Hematopoietic multipotent progenitor cell (in vitro differentiated cells): Measurements from ENCODE around the gene TMEM129. TPM values are rescaled to one million over a fixed set of nuclear protein-coding genes. Genes with fewer than 3 reads are reported as not detected.

ENCODE experiments used
- DNase-seq, 3 donors: peaks; one replicate each; pipeline ENCODE4 v3.0.0-alpha.2; 2011 to 2015; ENCODE audit warnings: low read depth in 2 of 3, low spot score in 2 of 3
- total RNA-seq: library from RNA; depleted of rRNA; stranded (reverse); fragments of >200 nt; gene quantifications from one replicate; pipeline ENCODE4 v1.2.3, GENCODE V29; 2012

TMEM129 gene
- total RNA-seq, 1 donor = 46.3 TPM

DNA sequence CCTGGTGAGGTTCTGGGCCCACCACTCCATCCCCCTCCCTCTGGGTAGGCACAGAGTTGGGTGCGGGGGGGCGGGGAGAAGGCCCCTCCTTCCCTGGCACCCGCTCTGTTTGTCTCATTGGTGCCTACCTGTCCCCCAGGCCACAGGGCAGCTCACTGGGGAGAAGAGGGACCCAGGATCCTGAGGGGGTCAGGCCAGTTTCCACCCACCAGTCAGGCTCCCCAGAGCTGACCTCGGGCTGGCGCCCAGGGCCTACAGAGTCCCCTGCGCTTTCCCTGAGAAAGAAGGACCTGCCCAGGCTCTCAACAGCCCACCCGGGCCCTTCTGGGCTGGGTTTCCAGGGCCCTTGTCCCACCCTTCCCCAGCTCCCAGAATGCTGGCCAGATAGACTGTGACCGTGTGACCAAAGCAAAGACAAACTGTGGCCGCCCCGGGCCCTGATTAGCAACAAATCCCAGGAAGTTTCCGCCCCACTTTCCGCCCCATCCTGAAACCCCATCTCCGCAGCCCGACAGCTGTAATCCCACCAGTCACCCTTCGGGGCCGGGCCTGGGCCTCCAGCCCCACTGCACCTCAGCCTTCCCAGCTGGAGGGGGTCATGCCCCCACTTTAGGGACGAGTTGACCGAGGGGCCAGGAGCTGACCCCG lies 38.2 kb upstream of the TMEM129 start:
- no peak for DNase-seq

DNA sequence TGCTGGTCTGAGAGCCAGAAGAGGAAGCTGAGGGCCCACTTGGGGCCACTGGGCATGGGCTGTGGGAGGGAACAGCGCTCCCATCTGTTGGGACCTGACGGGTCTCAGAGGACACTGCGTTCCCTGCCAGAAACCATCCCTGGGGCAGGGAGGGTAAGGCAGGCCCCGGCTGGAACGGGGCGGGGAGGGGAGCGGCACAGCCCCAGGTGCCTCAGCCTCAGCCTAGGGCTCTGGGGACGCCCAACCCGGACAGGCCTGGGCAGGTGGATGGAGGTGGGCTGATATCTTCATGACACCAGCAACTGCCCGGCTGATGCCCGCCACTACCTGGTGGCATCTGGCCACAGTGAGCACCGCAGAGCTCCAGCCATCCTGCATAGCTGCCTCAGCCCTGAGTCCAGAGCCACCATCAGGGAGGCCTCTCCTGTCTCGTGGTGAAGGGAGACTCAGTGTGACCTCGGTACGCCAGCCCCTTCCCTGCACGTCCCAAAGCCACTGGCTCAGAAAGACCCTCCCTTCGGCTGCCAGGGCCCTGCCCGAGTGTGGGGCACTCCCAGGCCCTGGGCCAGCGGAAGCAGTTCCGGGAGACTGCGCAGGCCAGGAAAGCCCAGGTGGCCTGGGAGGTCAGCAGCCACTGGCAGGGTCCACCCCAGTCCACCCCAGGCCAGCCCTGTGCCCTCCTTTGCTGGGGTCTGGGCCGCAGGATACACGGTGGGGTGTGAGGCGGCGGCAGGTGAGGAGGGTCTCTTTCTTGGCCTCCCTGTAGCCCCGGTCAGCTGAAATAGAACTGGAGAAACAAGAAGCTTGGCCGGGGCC lies 37.4 kb upstream of the TMEM129 start:
- DNase-seq = no peak

DNA sequence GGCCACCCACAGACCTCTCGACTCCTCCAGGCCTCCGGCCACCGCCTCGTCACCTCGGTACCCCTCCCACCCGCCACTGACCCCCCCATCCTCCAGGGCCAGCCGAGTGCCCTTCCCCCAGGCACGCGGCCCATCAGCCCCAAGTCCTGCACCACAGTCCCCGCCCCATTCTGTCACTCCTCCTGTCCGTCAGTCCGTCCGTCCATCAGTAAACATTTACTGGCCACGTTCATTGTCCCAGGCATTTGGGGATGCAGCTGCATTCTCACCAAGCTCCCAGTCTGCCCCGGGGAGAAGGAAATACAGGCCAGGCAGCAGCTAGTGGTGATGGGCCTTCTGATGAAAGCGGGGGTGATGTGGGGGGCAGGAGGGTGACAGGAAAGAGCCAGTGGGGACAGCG lies 36.7 kb upstream of the TMEM129 start:
- no peak for DNase-seq

DNA sequence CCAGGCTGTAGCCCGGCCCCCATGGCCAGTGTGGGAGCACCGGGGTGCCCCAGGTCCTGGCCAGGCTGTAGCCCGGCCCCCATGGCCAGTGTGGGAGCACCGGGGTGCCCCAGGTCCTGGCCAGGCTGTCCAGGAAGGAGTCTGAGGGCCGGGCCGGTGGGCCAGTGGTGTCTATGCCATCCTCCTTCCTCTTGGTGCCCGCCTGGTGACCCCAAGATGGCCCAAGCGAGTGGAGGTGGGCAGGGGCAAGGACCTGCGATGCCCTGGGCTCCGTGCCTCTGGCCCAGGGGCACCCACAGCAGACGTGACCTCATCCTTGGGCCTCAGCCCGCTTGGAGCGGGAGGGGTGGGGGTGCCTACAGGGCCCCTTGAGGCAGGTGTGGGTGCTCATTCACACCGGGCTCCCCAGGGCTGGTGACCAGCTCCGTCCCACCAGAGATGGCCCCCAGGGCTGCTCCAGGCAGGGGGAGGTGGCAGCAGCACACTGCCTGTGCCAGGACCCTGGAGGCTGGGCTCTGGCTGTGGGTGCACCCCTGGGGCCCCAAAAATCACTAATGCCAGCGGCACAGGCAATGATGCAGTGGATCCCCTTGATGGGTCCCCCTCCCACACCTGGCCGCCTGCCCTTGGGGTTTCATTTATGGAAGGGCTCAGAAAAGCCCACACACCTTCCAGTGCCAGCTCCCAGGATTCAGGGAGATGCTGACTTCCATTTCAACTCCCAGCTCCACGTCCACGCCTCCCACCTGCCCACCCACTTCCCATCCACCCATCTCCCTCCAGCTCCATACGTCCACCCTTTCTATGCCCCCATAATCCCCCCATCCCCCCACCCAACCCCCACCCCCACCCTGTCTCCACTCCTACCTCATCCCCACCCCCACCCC lies 36.0 kb upstream of the TMEM129 start:
- no peak for DNase-seq

DNA sequence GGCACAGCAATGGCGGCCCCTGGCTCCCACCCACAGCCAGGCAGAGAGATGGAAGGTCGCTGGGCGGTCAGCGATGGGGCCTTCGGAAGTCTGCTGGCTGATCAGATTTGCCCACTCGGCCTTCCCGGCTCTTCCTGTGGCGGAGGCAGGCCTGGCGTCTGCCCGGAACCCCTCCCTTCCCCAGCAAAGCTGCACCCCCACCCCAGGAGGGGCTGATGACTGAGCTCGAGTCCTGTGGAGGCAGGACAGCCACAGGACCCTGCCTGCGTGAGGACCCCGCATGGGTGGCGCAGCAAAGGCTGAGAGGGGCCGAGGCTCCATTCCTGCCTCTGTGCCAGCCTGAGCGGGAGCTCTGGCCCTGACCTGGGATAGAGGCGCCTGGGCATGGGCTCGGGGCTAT lies 35.0 kb upstream of the TMEM129 start:
- no peak for DNase-seq

DNA sequence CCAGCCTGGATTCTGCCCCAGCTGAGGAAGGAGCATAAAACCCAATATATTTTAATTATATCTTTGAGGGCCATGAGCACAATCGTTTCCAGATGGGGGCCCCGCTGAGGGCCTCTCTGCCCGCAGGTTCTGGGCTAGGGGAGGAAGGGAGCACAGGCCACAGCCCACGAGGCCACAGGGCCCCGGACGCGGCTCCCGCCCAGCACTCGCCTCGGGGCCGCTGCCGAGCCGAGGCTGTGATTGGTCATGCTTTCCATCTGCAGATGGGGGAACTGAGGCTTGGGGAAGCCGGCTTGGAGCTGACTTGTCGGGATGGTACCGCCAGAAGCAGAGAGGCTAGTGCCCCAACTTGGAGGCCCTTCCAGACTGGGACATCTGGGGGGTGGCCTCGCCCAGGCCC lies 34.2 kb upstream of the TMEM129 start:
- no peak for DNase-seq

DNA sequence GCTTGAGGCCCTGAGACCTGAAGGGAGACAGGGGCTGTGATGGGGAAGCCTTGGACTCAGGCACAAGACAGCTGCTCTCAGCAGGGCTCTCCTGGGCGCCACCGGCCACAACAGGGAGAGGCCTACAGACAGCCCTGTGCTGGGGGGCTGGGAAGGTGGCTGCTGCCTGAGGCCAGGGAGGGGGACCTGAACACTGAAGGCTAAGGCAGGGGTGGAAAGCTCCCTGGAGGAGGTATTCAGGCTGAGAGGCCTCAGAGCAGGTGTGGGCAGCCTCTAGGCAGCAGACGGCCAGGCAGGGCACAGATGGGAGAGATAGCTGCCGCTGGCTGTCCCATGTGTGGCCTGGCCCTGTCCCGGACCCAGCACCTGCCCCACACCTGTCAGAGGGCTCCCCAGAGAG lies 33.2 kb upstream of the TMEM129 start:
- no peak for DNase-seq

DNA sequence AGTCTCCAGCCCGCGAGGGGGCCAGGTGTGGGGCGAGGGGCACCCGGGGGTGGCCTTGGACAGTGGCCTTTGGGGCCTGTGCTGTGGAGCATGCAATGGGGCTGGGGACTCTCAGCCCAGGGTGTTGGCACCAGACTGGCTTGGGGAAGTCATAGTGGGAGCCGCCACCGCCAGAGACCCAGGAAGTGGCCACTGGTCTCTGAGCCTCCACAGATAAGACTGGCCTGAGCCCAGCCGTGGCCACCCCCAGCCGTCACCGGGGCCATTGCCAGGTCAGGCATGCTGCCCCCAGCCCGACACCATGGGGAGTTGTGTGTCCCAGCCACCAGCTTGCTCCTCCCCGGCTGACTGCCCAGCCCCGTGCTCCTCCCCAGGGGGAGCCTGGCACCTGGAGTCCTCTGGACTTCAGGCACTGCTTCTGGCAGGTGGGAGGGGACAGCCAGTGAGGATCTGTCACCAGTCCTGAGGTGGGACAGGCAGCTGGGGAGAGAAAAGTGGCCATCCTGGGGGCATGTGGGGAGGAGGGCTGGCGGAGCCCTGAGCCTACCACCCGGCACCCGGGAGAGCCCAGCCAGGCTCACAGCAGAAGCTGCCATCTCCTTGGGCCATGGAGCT lies 32.7 kb upstream of the TMEM129 start:
- no peak for DNase-seq

DNA sequence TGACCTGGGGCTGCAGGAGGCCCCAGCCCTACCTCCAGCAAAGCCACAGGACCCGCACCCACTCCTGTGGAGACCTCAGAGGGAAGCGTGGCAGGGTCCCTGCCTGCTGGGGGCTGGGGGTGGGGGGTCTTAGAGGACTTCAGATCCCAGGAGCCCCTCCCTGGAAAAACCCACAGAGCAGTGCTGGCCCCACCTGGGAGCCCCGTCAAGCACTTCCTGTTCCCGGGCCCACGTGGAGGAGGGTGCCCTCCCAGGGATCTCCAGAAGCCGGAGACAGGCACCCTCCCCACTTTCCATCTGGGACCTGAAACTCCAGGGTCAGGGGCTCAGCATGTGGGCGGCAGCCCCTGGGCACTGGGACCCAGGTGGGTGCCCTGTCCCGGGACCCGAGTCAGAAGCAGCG lies 32.2 kb upstream of the TMEM129 start:
- DNase-seq = no peak

DNA sequence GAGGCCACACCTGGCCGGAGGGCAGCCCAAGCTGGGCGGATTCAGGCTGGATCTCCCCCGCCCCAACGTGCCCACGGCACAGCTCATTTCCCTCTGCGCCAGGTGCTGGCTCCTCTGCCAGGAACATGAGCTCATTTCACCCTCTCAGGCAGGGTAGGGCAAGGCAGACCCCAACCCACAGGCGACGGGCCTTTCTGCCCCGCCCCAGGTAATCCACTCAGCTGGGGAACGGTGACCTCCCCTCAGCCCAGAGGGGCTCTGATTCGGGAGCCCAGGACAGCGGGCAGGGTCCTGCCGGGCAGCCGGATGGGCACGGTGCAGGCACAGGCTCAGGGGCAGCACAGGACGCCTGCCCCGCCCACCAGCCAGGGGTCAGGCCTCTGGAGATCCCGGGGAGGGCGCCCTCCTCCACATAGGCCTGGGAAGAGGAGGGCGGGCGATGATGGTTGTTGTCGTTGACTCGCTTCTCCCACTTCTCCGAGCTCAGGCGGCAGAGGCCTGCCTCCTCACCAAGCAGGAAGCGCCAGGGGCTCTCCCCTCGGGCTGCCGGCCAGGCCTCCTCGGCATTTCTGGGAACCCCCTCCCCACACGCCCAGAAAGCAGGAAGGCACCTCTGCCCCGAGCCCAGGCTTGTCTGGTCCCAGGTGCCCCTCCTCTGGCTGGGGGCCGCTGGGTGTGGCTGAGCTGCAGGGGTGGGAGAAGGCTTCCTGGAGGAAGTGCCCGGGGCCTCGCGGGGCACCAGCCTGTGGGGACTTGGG lies 31.3 kb upstream of the TMEM129 start:
- peak in 1 of 3 donors; percentile 40 for DNase-seq

DNA sequence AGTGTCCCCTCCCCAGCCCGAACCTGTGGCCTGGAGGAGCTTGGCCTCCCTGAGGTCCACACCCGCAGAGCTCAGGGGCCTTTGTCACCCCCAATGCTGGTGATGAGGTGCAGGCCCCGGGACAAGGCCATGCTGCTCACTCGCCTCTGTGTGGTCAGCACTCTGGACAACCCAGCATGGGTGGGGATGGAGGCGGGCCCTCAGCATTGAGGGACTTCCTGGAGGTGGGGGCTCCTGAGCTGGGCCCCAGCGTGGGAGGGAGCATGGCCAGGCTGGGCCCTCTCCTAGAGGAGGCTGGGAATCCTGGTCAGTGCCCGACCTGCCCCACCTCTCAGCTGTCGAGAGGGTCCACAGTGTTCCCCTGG lies 30.8 kb upstream of the TMEM129 start:
- DNase-seq = no peak

DNA sequence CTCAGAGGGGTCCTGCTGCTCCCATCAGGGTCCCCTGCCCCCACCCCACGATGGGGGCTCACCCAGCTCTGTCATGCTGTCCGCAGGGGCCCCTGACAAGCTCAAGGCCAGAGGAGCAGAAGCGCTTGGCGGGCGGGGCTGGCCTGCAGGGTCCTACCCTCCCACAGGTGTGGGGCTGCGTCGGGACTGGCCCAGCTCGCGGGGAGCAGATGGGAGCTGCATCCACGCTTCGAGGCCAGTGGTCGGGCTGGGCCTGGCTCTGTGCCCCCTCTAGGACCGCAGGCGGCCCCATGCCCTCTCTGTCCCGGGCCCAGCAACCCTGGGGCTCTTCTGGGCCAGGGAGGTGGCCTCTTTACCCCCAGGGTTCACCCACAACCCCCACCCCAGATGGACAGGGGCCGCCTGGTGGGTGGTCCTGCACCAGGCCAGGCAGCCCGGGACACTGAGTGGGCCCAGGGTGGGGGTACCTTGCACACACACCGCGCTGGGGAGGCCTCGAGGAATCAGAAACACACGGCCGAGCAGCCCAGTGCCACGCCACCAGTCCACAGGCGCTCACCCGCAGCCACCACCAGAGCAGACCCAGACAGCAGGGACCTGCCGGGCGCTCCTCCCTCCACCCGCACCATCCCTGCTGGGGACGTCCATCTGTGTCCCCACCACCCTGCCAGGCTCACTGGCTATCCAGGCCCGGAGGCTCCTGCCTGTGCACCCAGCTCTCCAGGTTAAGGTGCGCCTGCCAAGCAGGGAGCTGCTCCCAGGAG lies 30.2 kb upstream of the TMEM129 start:
- DNase-seq = no peak

DNA sequence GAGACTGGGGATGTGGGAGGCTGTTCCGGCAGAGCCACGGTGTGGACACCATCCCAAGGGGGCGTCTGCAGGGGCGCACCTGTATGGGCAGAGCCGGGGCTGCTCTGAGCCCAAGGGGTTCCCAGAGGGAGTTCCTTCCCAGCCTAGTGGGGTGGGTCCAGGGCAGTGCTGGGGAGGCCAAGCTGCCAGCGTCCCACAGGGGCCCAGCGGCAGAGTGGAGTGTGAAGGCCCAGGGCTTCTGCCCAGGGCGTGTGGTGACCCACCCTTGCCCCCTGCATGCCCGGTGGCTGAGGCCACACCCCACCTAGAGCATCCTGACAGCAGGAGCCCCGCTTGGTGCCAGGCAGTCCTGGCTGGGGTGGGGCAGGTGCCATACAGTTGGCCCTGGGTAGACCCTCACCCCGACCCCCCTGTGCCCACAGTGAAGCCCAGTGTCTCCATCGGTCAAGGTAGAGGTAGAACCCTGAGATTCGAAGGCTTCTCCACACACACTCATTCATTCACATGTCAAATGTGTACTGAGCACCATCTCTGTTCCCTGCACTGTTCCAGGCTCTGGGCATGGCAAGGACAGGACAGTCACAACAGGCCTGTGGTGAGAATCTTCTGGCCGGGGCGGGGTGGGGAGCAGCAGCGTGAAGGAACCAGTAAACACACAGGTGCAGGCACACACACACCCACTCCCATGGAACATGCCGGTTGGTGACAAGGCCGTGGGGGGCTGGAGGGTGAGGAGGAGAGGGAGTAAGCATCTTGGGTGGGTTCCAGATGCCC lies 29.4 kb upstream of the TMEM129 start:
- no peak for DNase-seq

DNA sequence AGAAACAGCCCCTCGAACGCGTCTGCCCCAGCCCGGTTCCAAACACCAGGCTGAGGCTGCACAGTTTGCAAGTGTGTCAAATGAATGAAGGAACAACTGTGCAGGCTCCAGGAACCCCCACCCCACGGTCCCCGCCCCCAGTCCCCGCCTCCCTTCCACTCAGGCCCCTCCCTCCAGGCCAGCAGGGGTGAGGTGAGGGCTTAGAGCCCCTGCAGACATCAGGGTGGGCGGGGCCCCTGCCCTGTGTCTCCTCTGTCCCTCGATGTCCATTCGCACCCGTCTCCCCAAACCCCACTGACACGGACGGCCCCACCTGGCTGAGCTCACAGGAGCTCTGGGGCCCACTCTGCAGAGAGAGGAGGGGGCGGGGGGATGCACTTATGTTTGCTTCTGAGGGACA lies 28.7 kb upstream of the TMEM129 start:
- no peak for DNase-seq

DNA sequence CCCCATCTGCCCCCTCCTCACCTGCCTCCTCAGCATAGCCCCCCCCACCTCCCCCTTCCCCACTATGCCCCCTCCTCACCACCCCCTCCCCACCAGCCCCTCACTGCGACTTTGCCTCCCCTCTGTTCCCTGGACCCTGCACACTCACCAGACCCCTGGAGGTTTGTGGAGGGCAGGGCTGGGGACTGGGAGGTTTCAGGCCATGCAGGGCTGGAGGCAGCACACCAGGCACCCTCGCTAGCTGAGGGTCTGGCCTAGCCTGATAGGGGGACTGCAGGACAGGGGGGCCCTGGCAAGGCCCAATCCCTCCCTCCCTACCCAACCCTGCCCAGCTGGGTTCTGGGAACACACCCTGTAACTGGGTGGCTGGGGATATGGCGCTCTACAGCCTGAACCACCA lies 28.2 kb upstream of the TMEM129 start:
- DNase-seq = no peak

DNA sequence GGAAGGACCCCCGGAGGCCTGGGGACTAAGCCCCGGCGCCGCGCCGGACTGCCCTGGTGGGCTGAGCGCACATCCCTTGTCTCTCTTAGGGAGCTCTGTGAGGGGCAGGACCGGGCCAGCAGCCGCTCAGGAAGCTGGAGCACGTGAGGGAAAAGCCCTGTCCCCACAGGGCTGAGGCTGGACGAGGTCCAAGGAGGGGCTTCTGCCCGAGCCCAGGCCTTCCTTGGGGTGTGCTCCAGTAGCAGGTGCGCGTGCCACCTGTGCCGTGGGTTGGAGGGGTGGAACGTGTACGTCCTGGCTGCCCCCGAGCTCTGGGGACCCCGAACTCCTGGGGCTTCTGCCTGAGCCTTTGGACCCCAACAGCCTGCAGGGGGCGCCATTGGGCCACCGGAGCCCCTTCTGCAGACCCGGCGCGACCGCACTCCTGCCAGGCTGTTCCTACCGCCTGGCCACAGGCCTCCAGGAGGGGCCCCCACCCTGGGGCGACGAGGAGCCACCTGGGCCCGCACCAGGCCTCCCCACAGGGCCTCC lies 27.4 kb upstream of the TMEM129 start:
- peak; percentile 61 to 93 (median 87) for DNase-seq

DNA sequence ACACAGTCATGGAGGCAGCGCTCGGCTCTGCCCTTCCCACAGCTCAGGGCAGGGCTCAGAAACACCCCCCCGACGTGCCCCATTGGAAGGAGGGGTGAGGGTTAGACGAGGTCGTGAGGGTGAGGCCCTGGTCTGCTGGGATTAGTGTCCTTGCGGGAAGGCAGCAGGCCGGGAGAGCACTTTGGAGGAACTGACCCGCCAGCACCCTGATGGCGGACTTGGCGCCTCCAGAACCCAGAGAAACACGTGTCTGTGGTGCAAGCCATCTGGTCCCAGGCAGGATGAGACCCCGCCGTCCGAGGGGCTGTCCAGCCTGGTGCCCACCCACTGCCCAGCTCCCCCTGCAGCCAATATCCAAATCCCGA lies 26.5 kb upstream of the TMEM129 start:
- DNase-seq = no peak

DNA sequence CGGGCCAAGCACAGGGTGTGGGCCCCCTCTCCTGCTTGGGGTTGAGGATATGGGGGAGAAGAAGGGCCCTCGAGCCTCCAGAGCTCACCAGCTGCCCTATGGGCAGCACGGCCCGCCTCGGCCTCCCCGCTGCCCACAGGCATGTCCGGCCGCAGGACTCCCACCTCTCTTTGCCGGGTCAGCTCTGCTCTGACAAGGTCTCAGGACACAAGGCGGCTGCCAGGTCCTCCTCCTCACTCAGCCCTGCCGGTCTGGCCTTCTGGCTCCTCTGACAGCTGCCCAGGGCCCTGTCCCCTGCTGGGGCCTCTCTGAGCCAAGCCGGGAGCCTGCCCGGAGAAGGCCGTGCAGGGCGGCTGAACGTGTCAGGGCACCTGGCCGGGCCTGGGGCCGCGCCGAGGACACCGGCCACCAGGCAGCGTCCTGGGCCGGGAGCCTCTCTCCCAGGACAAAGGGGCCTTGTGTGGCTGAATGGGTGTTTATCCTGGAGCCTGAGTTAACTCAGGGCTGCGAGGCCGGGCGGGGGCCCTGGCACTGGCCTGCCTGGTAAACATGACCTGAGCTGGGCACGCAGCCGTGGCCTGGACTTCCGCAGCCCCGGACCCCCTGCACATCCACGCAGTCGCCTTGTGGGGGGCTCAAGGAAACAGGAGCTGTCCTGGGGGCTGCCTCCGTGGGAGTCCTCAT lies 25.9 kb upstream of the TMEM129 start:
- no peak for DNase-seq
